Astrocyte (in vitro differentiated cells and primary cell): Measurements from ENCODE around the gene LRRN4CL. TPM values are rescaled to one million over a fixed set of nuclear protein-coding genes. Genes with fewer than 3 reads are reported as not detected.

Source experiments
- DNase-seq: peaks from one replicate; pipeline ENCODE4 v3.0.0-alpha.2; 2010; ENCODE audit warnings: low read depth
- FAIRE-seq: peaks from 2 replicates; lab custom pipeline; 2011; peaks lifted over from hg19 to GRCh38; lab: Jason Lieb, UNC
- H2AFZ ChIP-seq: 2 replicates; pipeline ENCODE4 v1.6.0; 2012; ENCODE audit warnings: low read depth, low read length, inconsistent platforms
- H3K27ac ChIP-seq: 2 replicates; pipeline ENCODE4 v1.5.1; 2011; ENCODE audit warnings: low read depth, low read length, inconsistent platforms
- H3K27me3 ChIP-seq: 2 replicates; pipeline ENCODE4 v1.6.0; 2011; ENCODE audit warnings: low read length, inconsistent platforms; ENCODE audit not compliant: insufficient read depth
- H3K36me3 ChIP-seq: 2 replicates; pipeline ENCODE4 v1.5.1; 2011; ENCODE audit warnings: low read length, inconsistent platforms; ENCODE audit not compliant: insufficient read depth
- H3K4me1 ChIP-seq: 2 replicates; pipeline ENCODE4 v1.5.1; 2011; ENCODE audit warnings: low read length, inconsistent platforms; ENCODE audit not compliant: insufficient read depth
- H3K4me2 ChIP-seq: 2 replicates; pipeline ENCODE4 v1.6.0; 2012; ENCODE audit warnings: low read length, inconsistent platforms
- H3K4me3 ChIP-seq: 2 replicates; pipeline ENCODE4 v1.5.1; 2011; ENCODE audit warnings: low read depth, mild to moderate bottlenecking, low read length, inconsistent platforms; ENCODE audit not compliant: insufficient read depth
- H3K79me2 ChIP-seq: 2 replicates; pipeline ENCODE4 v1.6.0; 2012; ENCODE audit warnings: mild to moderate bottlenecking, low read length, inconsistent platforms; ENCODE audit not compliant: insufficient read depth
- H3K9ac ChIP-seq: 2 replicates; pipeline ENCODE4 v1.6.0; 2012; ENCODE audit warnings: mild to moderate bottlenecking, low read length, inconsistent platforms
- H3K9me3 ChIP-seq: 2 replicates; pipeline ENCODE4 v1.5.1; 2012; ENCODE audit warnings: low read depth, mild to moderate bottlenecking, low read length, inconsistent platforms; ENCODE audit not compliant: insufficient read depth
- H4K20me1 ChIP-seq: 2 replicates; pipeline ENCODE4 v1.6.0; 2012; ENCODE audit warnings: low read length, inconsistent platforms; ENCODE audit not compliant: insufficient read depth
- H3K27ac Mint-ChIP-seq: one replicate; pipeline ENCODE4 v1.8.0; 2021; ENCODE audit warnings: mild to moderate bottlenecking, mixed read lengths; ENCODE audit not compliant: unreplicated experiment
- H3K27me3 Mint-ChIP-seq: one replicate; pipeline ENCODE4 v1.8.0; 2021; ENCODE audit warnings: low read depth, mixed read lengths; ENCODE audit not compliant: unreplicated experiment
- H3K36me3 Mint-ChIP-seq: one replicate; pipeline ENCODE4 v1.8.0; 2021; ENCODE audit warnings: low read depth, mixed read lengths; ENCODE audit not compliant: unreplicated experiment
- H3K4me1 Mint-ChIP-seq: one replicate; pipeline ENCODE4 v1.8.0; 2021; ENCODE audit warnings: low read depth, mixed read lengths; ENCODE audit not compliant: unreplicated experiment
- H3K4me3 Mint-ChIP-seq: one replicate; pipeline ENCODE4 v1.8.0; 2021; ENCODE audit warnings: mild to moderate bottlenecking, moderate library complexity, mixed read lengths; ENCODE audit not compliant: unreplicated experiment
- H3K9me3 Mint-ChIP-seq: one replicate; pipeline ENCODE4 v1.8.0; 2021; ENCODE audit warnings: mild to moderate bottlenecking, mixed read lengths; ENCODE audit not compliant: unreplicated experiment
- EZH2 ChIP-seq: IDR thresholded peaks from 2 replicates; pipeline ENCODE4 v1.6.1; 2012; ENCODE audit warnings: mild to moderate bottlenecking, low read length, inconsistent platforms; ENCODE audit not compliant: insufficient read depth
- total RNA-seq: library from RNA; stranded (reverse); gene quantifications from 2 replicates; pipeline ENCODE4 v1.2.1, GENCODE V29; 2021
- TF ChIP-seq, protein P1 (sequence below): IDR thresholded peaks from 2 replicates; pipeline ENCODE4 v1.5.1; 2011; ENCODE audit warnings: low read depth, mild to moderate bottlenecking, inconsistent platforms, low read length, moderate library complexity; ENCODE audit not compliant: insufficient read depth

LRRN4CL gene
- total RNA-seq, 1 donor from 2014 or later: 0.43 TPM

DNA sequence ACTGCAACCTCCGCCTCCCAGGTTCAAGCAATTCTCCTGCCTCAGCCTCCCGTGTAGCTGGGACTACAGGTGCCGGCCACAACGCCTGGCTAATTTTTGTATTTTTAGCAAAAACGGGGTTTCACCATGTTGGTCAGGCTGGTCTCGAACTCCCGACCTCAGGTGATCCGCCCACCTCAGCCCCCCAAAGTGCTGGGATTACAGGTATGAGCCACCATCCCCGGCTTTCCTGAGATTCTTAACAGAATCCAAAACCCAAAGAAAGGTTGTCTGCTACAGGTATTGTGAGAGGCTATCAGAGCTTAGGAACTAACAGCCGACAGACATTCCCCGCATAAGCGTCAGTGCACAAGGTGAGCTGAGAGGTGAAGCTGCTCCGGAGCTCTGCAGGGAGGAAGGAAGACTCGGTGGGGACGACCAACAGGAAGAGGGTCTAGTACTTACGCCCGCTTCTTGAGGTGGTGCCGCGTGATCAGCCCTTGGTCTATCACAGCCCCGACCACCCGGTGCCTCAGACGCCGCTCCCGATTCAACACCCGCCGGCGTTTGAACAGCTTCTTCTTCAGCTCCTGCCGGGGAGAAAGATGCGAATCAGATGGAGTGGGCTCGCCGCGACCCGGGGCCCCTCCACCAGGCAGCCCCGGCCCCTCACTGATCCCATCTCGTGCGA, 24.8 kb downstream of the LRRN4CL start:
- H3K4me2 ChIP-seq: peak overlapping the region; percentile 97
- H3K9ac ChIP-seq: peak overlapping the region; percentile 87
- H3K36me3 ChIP-seq: peaks cover 12% of the 10 kb centered on the region
- H2AFZ ChIP-seq: peak overlapping the region; percentile 51
- Mint-ChIP-seq H3K4me1 (peaks cover 12% of the 10 kb centered on the region), H3K9me3 (no peaks in the 10 kb centered on the region), H3K4me3 (peak overlapping the region; percentile 96), H3K27ac (peak overlapping the region; percentile 92), H3K27me3 (no peaks in the 10 kb centered on the region), H3K36me3 (peaks cover 12% of the 10 kb centered on the region)
- no peaks in the 10 kb centered on the region for H3K9me3 ChIP-seq
- H4K20me1 ChIP-seq: peaks cover 29% of the 10 kb centered on the region
- DNase-seq: peak; percentile 53
- H3K4me1 ChIP-seq: peaks cover 16% of the 10 kb centered on the region
- TF ChIP-seq, protein P1, sequence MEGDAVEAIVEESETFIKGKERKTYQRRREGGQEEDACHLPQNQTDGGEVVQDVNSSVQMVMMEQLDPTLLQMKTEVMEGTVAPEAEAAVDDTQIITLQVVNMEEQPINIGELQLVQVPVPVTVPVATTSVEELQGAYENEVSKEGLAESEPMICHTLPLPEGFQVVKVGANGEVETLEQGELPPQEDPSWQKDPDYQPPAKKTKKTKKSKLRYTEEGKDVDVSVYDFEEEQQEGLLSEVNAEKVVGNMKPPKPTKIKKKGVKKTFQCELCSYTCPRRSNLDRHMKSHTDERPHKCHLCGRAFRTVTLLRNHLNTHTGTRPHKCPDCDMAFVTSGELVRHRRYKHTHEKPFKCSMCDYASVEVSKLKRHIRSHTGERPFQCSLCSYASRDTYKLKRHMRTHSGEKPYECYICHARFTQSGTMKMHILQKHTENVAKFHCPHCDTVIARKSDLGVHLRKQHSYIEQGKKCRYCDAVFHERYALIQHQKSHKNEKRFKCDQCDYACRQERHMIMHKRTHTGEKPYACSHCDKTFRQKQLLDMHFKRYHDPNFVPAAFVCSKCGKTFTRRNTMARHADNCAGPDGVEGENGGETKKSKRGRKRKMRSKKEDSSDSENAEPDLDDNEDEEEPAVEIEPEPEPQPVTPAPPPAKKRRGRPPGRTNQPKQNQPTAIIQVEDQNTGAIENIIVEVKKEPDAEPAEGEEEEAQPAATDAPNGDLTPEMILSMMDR: no peak
- TF ChIP-seq EZH2: no peak
- FAIRE-seq: no peak
- H3K4me3 ChIP-seq: peak overlapping the region; percentile 97
- no peaks in the 10 kb centered on the region for H3K27me3 ChIP-seq
- H3K79me2 ChIP-seq: peaks cover 47% of the 10 kb centered on the region
- H3K27ac ChIP-seq: peak overlapping the region; percentile 67

DNA sequence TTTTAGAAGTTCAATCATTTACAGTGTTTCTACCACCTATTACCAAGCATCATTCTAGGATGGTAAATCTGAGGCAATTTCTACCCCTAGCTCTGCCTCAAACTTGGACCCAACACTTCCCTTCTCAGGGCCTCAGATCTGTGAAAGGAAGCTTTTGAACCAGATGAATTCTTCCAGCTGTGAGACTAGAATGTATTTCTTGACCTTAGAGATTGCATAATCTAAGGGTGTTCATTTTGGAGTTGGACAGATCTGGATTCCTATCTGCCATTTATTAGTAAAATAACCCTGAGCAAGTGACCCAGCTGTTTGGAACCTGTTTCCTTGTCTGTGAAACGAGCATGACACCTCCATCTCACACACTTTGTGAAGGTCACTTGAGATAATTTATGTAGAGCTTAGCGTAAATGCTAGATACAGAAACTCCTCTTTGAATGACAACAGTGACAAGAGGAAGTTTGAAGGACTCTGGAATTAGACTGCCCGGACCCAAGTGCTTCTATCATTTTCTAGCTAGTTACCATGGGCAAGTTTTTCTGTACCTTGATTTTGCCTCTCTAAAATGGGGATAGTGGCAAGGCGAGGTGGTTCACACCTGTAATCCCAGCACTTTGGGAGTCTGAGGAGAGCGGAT, 32.4 kb downstream of the LRRN4CL start:
- Mint-ChIP-seq H3K27ac (no peak overlapping the region), H3K27me3 (no peaks in the 10 kb centered on the region), H3K9me3 (no peaks in the 10 kb centered on the region), H3K4me1 (peaks cover 4% of the 10 kb centered on the region), H3K4me3 (no peak overlapping the region), H3K36me3 (no peaks in the 10 kb centered on the region)
- Histone ChIP-seq H3K4me1 (peaks cover 4% of the 10 kb centered on the region), H3K4me2 (no peak overlapping the region), H3K79me2 (peaks cover 15% of the 10 kb centered on the region), H4K20me1 (peaks cover 3% of the 10 kb centered on the region), H2AFZ (no peak overlapping the region), H3K9me3 (no peaks in the 10 kb centered on the region), H3K9ac (no peak overlapping the region), H3K36me3 (peaks cover 2% of the 10 kb centered on the region), H3K4me3 (no peak overlapping the region), H3K27ac (no peak overlapping the region), H3K27me3 (no peaks in the 10 kb centered on the region)
- TF ChIP-seq EZH2: no peak
- TF ChIP-seq, protein P1: no peak
- FAIRE-seq (no peak), DNase-seq (no peak)

DNA sequence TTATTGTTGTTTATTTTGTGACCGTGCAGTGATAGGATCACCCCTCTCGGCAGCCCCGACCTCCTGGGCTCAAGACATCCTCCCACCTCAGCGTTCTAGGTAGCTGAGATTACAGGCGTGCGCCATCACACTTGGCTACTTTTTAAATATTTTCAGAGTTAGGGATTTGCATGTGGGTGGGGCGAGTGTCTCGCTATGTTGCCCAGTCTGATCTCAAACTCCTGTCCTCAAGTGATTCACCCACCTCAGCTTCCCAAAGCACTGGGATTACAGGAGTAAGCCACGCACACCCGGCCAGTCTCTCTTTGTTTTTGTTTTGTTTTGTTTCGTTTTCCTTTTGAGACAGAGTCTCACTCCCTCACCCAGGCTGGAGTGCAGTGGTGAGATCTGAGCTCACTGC, 35.0 kb downstream of the LRRN4CL start:
- peaks cover 7% of the 10 kb centered on the region for H3K4me1 ChIP-seq
- TF ChIP-seq, protein P1: no peak
- TF ChIP-seq EZH2: no peak
- H3K4me3 Mint-ChIP-seq: peak overlapping the region; percentile 68

More for the DNA sequence above, 35.0 kb downstream of the LRRN4CL start:
- Histone ChIP-seq H4K20me1 (peaks cover 3% of the 10 kb centered on the region), H3K4me3 (no peak overlapping the region), H3K27me3 (no peaks in the 10 kb centered on the region), H3K36me3 (peaks cover 3% of the 10 kb centered on the region), H3K9me3 (no peaks in the 10 kb centered on the region), H3K27ac (no peak overlapping the region), H3K79me2 (peaks cover 35% of the 10 kb centered on the region), H2AFZ (no peak overlapping the region), H3K9ac (no peak overlapping the region), H3K4me2 (no peak overlapping the region)
- Mint-ChIP-seq H3K27me3 (no peaks in the 10 kb centered on the region), H3K27ac (no peak overlapping the region), H3K9me3 (no peaks in the 10 kb centered on the region), H3K36me3 (no peaks in the 10 kb centered on the region), H3K4me1 (peaks cover 4% of the 10 kb centered on the region)
- FAIRE-seq (no peak), DNase-seq (no peak)
